GM03348 (cell line): ENCODE data around the gene DCAF12.
"Not testable (repeated sequence)": the region's sequence is repeated elsewhere in the genome, so short reads cannot be mapped to it uniquely, and the experiment has no call there.

Experiments
- DNase-seq: peaks from one replicate; pipeline ENCODE4 v3.0.0; 2012; ENCODE audit warnings: low spot score

DCAF12 gene

GRCh38 chr9:34065541-34065940, 61.0 kb downstream of the DCAF12 start:
- DNase-seq, result no peak

GRCh38 chr9:34059954-34060353, 66.5 kb downstream of the DCAF12 start:
- no peak for DNase-seq

GRCh38 chr9:34059281-34059680, 67.2 kb downstream of the DCAF12 start:
- no peak for DNase-seq

- DNase-seq, result no peak
Measured at GRCh38 chr9:34049630-34050384, 76.7 kb downstream of the DCAF12 start.

- DNase-seq, result peak; percentile 97
Measured at GRCh38 chr9:34048727-34049629, 77.5 kb downstream of the DCAF12 start, which contains the start of gene UBAP2. UBAP2 (minus strand) TSS chr9:34048887; CDS start chr9:34017148, 31,739 bp downstream.

- DNase-seq, result peak; percentile 54
Measured at GRCh38 chr9:34047864-34048726, 78.4 kb downstream of the DCAF12 start.

- no peak for DNase-seq
Measured at GRCh38 chr9:34046784-34047379, 79.6 kb downstream of the DCAF12 start.

- DNase-seq, result no peak
Measured at GRCh38 chr9:34045903-34046302, 80.6 kb downstream of the DCAF12 start.

- DNase-seq, result not testable (repeated sequence)
Measured at GRCh38 chr9:34042074-34042473, 84.4 kb downstream of the DCAF12 start.

GRCh38 chr9:34038851-34039250, 87.6 kb downstream of the DCAF12 start:
- DNase-seq, result not testable (repeated sequence)

- no peak for DNase-seq
Measured at GRCh38 chr9:34037626-34038025, 88.9 kb downstream of the DCAF12 start.

GRCh38 chr9:34036625-34037024, 89.9 kb downstream of the DCAF12 start:
- DNase-seq, result no peak
